Measurements from ENCODE around the gene IL18.
"Not testable (repeated sequence)": the region's sequence is repeated elsewhere in the genome, so short reads cannot be mapped to it uniquely, and the experiment has no call there.

The IL18 gene

GRCh38 chr11:112163875-112164685 lies at the start of gene IL18:
Gene IL18, minus strand, starts transcription at chr11:112164094. Its CDS starts 9,041 bp downstream, at chr11:112155053.
- no peak for FAIRE-seq

- no peak for FAIRE-seq
These were observed 48.8 kb upstream of the IL18 start for GRCh38 chr11:112212710-112213109.

- no peak for FAIRE-seq
These were observed 48.4 kb upstream of the IL18 start for GRCh38 chr11:112212290-112212689.

- FAIRE-seq = no peak
These were observed 47.6 kb upstream of the IL18 start for GRCh38 chr11:112211536-112211935.

- FAIRE-seq = no peak
These were observed 47.0 kb upstream of the IL18 start for GRCh38 chr11:112210890-112211289.

GRCh38 chr11:112206071-112206470 lies 42.2 kb upstream of the IL18 start:
- no peak for FAIRE-seq

- FAIRE-seq = no peak
These were observed 36.4 kb upstream of the IL18 start for GRCh38 chr11:112200252-112200651.

GRCh38 chr11:112199101-112199500 lies 35.2 kb upstream of the IL18 start:
- FAIRE-seq = not testable (repeated sequence)

GRCh38 chr11:112196519-112197087 lies 32.7 kb upstream of the IL18 start:
- FAIRE-seq = no peak

- no peak for FAIRE-seq
These were observed 32.1 kb upstream of the IL18 start for GRCh38 chr11:112195951-112196351.

- not testable (repeated sequence) for FAIRE-seq
These were observed 31.2 kb upstream of the IL18 start for GRCh38 chr11:112195113-112195512.

- FAIRE-seq = no peak
These were observed 22.4 kb upstream of the IL18 start for GRCh38 chr11:112186304-112186703.

GRCh38 chr11:112185883-112186282 lies 22.0 kb upstream of the IL18 start:
- no peak for FAIRE-seq

- no peak for FAIRE-seq
These were observed 19.0 kb upstream of the IL18 start for GRCh38 chr11:112182867-112183266.

- FAIRE-seq = no peak
These were observed 15.7 kb upstream of the IL18 start for GRCh38 chr11:112179601-112180000.

GRCh38 chr11:112178936-112179335 lies 15.0 kb upstream of the IL18 start:
- no peak for FAIRE-seq

GRCh38 chr11:112178428-112178827 lies 14.5 kb upstream of the IL18 start:
- no peak for FAIRE-seq

GRCh38 chr11:112177589-112177988 lies 13.7 kb upstream of the IL18 start:
- no peak for FAIRE-seq

- no peak for FAIRE-seq
These were observed 12.2 kb upstream of the IL18 start for GRCh38 chr11:112176077-112176476.

- no peak for FAIRE-seq
These were observed 11.7 kb upstream of the IL18 start for GRCh38 chr11:112175599-112175952.

- FAIRE-seq = peak; percentile 73
These were observed 11.1 kb upstream of the IL18 start, which contains the start of gene BCO2 for GRCh38 chr11:112174789-112175598. Gene BCO2, plus strand, starts transcription at chr11:112175512. Its CDS starts 90 bp downstream, at chr11:112175602.

- no peak for FAIRE-seq
These were observed 9.3 kb upstream of the IL18 start for GRCh38 chr11:112173152-112173551.

GRCh38 chr11:112172362-112172994 lies 8.6 kb upstream of the IL18 start:
- FAIRE-seq = no peak
